ENCODE measurements around the gene STRIP2.

- no peak for TF ChIP-seq EZH2 (IDR thresholded peaks at IDR 0.05; ENCODE audit: low read depth, unreplicated experiment)
- TF ChIP-seq, protein P1, sequence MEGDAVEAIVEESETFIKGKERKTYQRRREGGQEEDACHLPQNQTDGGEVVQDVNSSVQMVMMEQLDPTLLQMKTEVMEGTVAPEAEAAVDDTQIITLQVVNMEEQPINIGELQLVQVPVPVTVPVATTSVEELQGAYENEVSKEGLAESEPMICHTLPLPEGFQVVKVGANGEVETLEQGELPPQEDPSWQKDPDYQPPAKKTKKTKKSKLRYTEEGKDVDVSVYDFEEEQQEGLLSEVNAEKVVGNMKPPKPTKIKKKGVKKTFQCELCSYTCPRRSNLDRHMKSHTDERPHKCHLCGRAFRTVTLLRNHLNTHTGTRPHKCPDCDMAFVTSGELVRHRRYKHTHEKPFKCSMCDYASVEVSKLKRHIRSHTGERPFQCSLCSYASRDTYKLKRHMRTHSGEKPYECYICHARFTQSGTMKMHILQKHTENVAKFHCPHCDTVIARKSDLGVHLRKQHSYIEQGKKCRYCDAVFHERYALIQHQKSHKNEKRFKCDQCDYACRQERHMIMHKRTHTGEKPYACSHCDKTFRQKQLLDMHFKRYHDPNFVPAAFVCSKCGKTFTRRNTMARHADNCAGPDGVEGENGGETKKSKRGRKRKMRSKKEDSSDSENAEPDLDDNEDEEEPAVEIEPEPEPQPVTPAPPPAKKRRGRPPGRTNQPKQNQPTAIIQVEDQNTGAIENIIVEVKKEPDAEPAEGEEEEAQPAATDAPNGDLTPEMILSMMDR (conservative IDR thresholded peaks at IDR 0.05; ENCODE audit: low read depth in 2 of 2), result no peak
These were observed 63.8 kb downstream of the STRIP2 start for GRCh38 chr7:129498021-129498420.
